T-helper 1 cell treated with Interleukin-12 subunit alpha and Interleukin-12 subunit beta and Interleukin-4 antibody, amounts not matched to agents 30 μg/mL and 1 μg/mL, for 36 hours (primary cell): ENCODE data around the gene STAMBPL1.

Experiments used
- H3K27ac Mint-ChIP-seq: one replicate; pipeline ENCODE4 v1.8.0; 2021; ENCODE audit warnings: mild to moderate bottlenecking, mixed read lengths
- H3K27me3 Mint-ChIP-seq: one replicate; pipeline ENCODE4 v1.8.0; 2021; ENCODE audit warnings: low read depth, mixed read lengths
- H3K36me3 Mint-ChIP-seq: one replicate; pipeline ENCODE4 v1.8.0; 2021; ENCODE audit warnings: low read depth, mixed read lengths
- H3K4me1 Mint-ChIP-seq: one replicate; pipeline ENCODE4 v1.8.0; 2021; ENCODE audit warnings: low read depth, mixed read lengths
- H3K4me3 Mint-ChIP-seq: one replicate; pipeline ENCODE4 v1.8.0; 2021; ENCODE audit warnings: mild to moderate bottlenecking, moderate library complexity, mixed read lengths
- H3K9me3 Mint-ChIP-seq: one replicate; pipeline ENCODE4 v1.8.0; 2021; ENCODE audit warnings: mixed read lengths

Gene STAMBPL1

GRCh38 chr10:88953662-88954061 lies 73.6 kb downstream of the STAMBPL1 start:
- Mint-ChIP-seq H3K9me3 (no peaks in the 10 kb centered on the region), H3K4me3 (no peak overlapping the region), H3K27ac (no peak overlapping the region), H3K36me3 (peaks cover 8% of the 10 kb centered on the region), H3K4me1 (peaks cover 2% of the 10 kb centered on the region), H3K27me3 (peaks cover 9% of the 10 kb centered on the region)

- Mint-ChIP-seq H3K4me1 (peaks cover 2% of the 10 kb centered on the region), H3K36me3 (peaks cover 8% of the 10 kb centered on the region), H3K9me3 (no peaks in the 10 kb centered on the region), H3K27ac (no peak overlapping the region), H3K27me3 (peaks cover 9% of the 10 kb centered on the region), H3K4me3 (no peak overlapping the region)
These were observed 74.5 kb downstream of the STAMBPL1 start for GRCh38 chr10:88954458-88955083.

- H3K27ac Mint-ChIP-seq, result no peak overlapping the region
- peaks cover 5% of the 10 kb centered on the region for H3K36me3 Mint-ChIP-seq
- no peak overlapping the region for H3K4me3 Mint-ChIP-seq
- H3K4me1 Mint-ChIP-seq, result peaks cover 16% of the 10 kb centered on the region
- H3K9me3 Mint-ChIP-seq, result no peaks in the 10 kb centered on the region
- peaks cover 4% of the 10 kb centered on the region for H3K27me3 Mint-ChIP-seq
These were observed 77.3 kb downstream of the STAMBPL1 start for GRCh38 chr10:88957381-88957780.

GRCh38 chr10:88958721-88959120 lies 78.7 kb downstream of the STAMBPL1 start:
- Mint-ChIP-seq H3K4me1 (peaks cover 19% of the 10 kb centered on the region), H3K4me3 (no peak overlapping the region), H3K27ac (no peak overlapping the region), H3K9me3 (no peaks in the 10 kb centered on the region), H3K27me3 (peaks cover 7% of the 10 kb centered on the region), H3K36me3 (peaks cover 6% of the 10 kb centered on the region)

GRCh38 chr10:88960802-88961201 lies 80.8 kb downstream of the STAMBPL1 start:
- Mint-ChIP-seq H3K27me3 (peaks cover 7% of the 10 kb centered on the region), H3K4me3 (no peak overlapping the region), H3K9me3 (no peaks in the 10 kb centered on the region), H3K4me1 (peaks cover 21% of the 10 kb centered on the region), H3K36me3 (peaks cover 3% of the 10 kb centered on the region), H3K27ac (no peak overlapping the region)

GRCh38 chr10:88961266-88961665 lies 81.2 kb downstream of the STAMBPL1 start:
- peaks cover 7% of the 10 kb centered on the region for H3K27me3 Mint-ChIP-seq
- H3K27ac Mint-ChIP-seq, result no peak overlapping the region
- H3K9me3 Mint-ChIP-seq, result no peaks in the 10 kb centered on the region
- H3K4me1 Mint-ChIP-seq, result peaks cover 21% of the 10 kb centered on the region
- no peak overlapping the region for H3K4me3 Mint-ChIP-seq
- H3K36me3 Mint-ChIP-seq, result peaks cover 3% of the 10 kb centered on the region

GRCh38 chr10:88962336-88962735 lies 82.3 kb downstream of the STAMBPL1 start:
- H3K4me1 Mint-ChIP-seq, result peaks cover 21% of the 10 kb centered on the region
- H3K27me3 Mint-ChIP-seq, result peaks cover 9% of the 10 kb centered on the region
- H3K27ac Mint-ChIP-seq, result no peak overlapping the region
- no peaks in the 10 kb centered on the region for H3K9me3 Mint-ChIP-seq
- H3K36me3 Mint-ChIP-seq, result peaks cover 3% of the 10 kb centered on the region
- peak overlapping the region; percentile 16 for H3K4me3 Mint-ChIP-seq

GRCh38 chr10:88963318-88963717 lies 83.3 kb downstream of the STAMBPL1 start:
- Mint-ChIP-seq H3K4me1 (peaks cover 21% of the 10 kb centered on the region), H3K4me3 (no peak overlapping the region), H3K27me3 (peaks cover 10% of the 10 kb centered on the region), H3K36me3 (peaks cover 3% of the 10 kb centered on the region), H3K9me3 (no peaks in the 10 kb centered on the region), H3K27ac (no peak overlapping the region)

GRCh38 chr10:88964360-88964759 lies 84.3 kb downstream of the STAMBPL1 start:
- peaks cover 13% of the 10 kb centered on the region for H3K27me3 Mint-ChIP-seq
- H3K4me1 Mint-ChIP-seq, result peaks cover 21% of the 10 kb centered on the region
- no peak overlapping the region for H3K27ac Mint-ChIP-seq
- peaks cover 3% of the 10 kb centered on the region for H3K36me3 Mint-ChIP-seq
- no peaks in the 10 kb centered on the region for H3K9me3 Mint-ChIP-seq
- no peak overlapping the region for H3K4me3 Mint-ChIP-seq

GRCh38 chr10:88964869-88965415 lies 84.9 kb downstream of the STAMBPL1 start:
- H3K27me3 Mint-ChIP-seq, result peaks cover 17% of the 10 kb centered on the region
- H3K27ac Mint-ChIP-seq, result no peak overlapping the region
- H3K4me3 Mint-ChIP-seq, result no peak overlapping the region
- peaks cover 3% of the 10 kb centered on the region for H3K36me3 Mint-ChIP-seq
- H3K4me1 Mint-ChIP-seq, result peaks cover 21% of the 10 kb centered on the region
- no peaks in the 10 kb centered on the region for H3K9me3 Mint-ChIP-seq

- Mint-ChIP-seq H3K4me3 (no peak overlapping the region), H3K9me3 (no peaks in the 10 kb centered on the region), H3K27ac (no peak overlapping the region), H3K27me3 (peaks cover 21% of the 10 kb centered on the region), H3K4me1 (peaks cover 11% of the 10 kb centered on the region), H3K36me3 (peaks cover 3% of the 10 kb centered on the region)
These were observed 86.8 kb downstream of the STAMBPL1 start for GRCh38 chr10:88966797-88967196.

GRCh38 chr10:88968391-88968790 lies 88.3 kb downstream of the STAMBPL1 start:
- Mint-ChIP-seq H3K4me1 (peaks cover 2% of the 10 kb centered on the region), H3K4me3 (no peak overlapping the region), H3K9me3 (no peaks in the 10 kb centered on the region), H3K36me3 (no peaks in the 10 kb centered on the region), H3K27ac (no peak overlapping the region), H3K27me3 (peaks cover 22% of the 10 kb centered on the region)

- Mint-ChIP-seq H3K27me3 (peaks cover 18% of the 10 kb centered on the region), H3K27ac (no peak overlapping the region), H3K4me3 (no peak overlapping the region), H3K36me3 (peaks cover 1% of the 10 kb centered on the region), H3K4me1 (peaks cover 5% of the 10 kb centered on the region), H3K9me3 (no peaks in the 10 kb centered on the region)
These were observed 91.4 kb downstream of the STAMBPL1 start for GRCh38 chr10:88971221-88972061.
